ENCODE data around the gene GNG7. TPM values are rescaled to one million over a fixed set of nuclear protein-coding genes. Genes with fewer than 3 reads are reported as not detected.

The GNG7 gene
- total RNA-seq, 1 donor from 2014 or later = 11.3 TPM

GRCh38 chr19:2720777-2721569 lies 18.5 kb upstream of the GNG7 start, which contains the start of gene DIRAS1:
Gene DIRAS1 (minus strand): TSS chr19:2721372. CDS start chr19:2717806, 3,566 bp downstream.
- DNase-seq (ENCODE audit: low spot score, unreplicated experiment) = peak; percentile 41
- H3K9me3 Mint-ChIP-seq (ENCODE audit: low read depth) = peaks cover under 1% of the 10 kb centered on the region
- H3K27me3 Mint-ChIP-seq = peaks cover 5% of the 10 kb centered on the region
- peak within 1 kb of the TSS; percentile 70 for H3K4me3 Mint-ChIP-seq (ENCODE audit: low read depth)
- peak within 1 kb of the TSS; percentile 24 for H3K27ac Mint-ChIP-seq
- no peaks in the 10 kb centered on the region for H3K36me3 Mint-ChIP-seq (ENCODE audit: insufficient read depth)
- H3K4me1 Mint-ChIP-seq (ENCODE audit: low read depth) = no peaks in the 10 kb centered on the region
- TF ChIP-seq CTCF (IDR thresholded peaks at IDR 0.05; ENCODE audit: unreplicated experiment) = no peak

GRCh38 chr19:2719920-2720776 lies 17.7 kb upstream of the GNG7 start:
- H3K27ac Mint-ChIP-seq = no peak overlapping the region

GRCh38 chr19:2719232-2719735 lies 16.8 kb upstream of the GNG7 start:
- Mint-ChIP-seq H3K27me3 (peaks cover 6% of the 10 kb centered on the region), H3K4me1 (ENCODE audit: low read depth) (no peaks in the 10 kb centered on the region), H3K36me3 (ENCODE audit: insufficient read depth) (peaks cover 6% of the 10 kb centered on the region), H3K9me3 (ENCODE audit: low read depth) (peaks cover 11% of the 10 kb centered on the region), H3K4me3 (ENCODE audit: low read depth) (no peak overlapping the region), H3K27ac (no peak overlapping the region)
- DNase-seq (ENCODE audit: low spot score, unreplicated experiment) = no peak
- no peak for TF ChIP-seq CTCF (IDR thresholded peaks at IDR 0.05; ENCODE audit: unreplicated experiment)

More at GRCh38 chr19:2719920-2720776, 17.7 kb upstream of the GNG7 start:
- Mint-ChIP-seq H3K9me3 (ENCODE audit: low read depth) (peaks cover 8% of the 10 kb centered on the region), H3K4me3 (ENCODE audit: low read depth) (peak overlapping the region; percentile 55), H3K36me3 (ENCODE audit: insufficient read depth) (peaks cover 6% of the 10 kb centered on the region), H3K4me1 (ENCODE audit: low read depth) (no peaks in the 10 kb centered on the region), H3K27me3 (peaks cover 6% of the 10 kb centered on the region)
- peak; percentile 29 for TF ChIP-seq CTCF (IDR thresholded peaks at IDR 0.05; ENCODE audit: unreplicated experiment)
- DNase-seq (ENCODE audit: low spot score, unreplicated experiment) = no peak

- no peak for TF ChIP-seq CTCF (IDR thresholded peaks at IDR 0.05; ENCODE audit: unreplicated experiment)
- peaks cover 6% of the 10 kb centered on the region for H3K36me3 Mint-ChIP-seq (ENCODE audit: insufficient read depth)
- H3K4me3 Mint-ChIP-seq (ENCODE audit: low read depth) = no peak overlapping the region
- DNase-seq (ENCODE audit: low spot score, unreplicated experiment) = no peak
- H3K9me3 Mint-ChIP-seq (ENCODE audit: low read depth) = peaks cover 11% of the 10 kb centered on the region
- no peaks in the 10 kb centered on the region for H3K4me1 Mint-ChIP-seq (ENCODE audit: low read depth)
- peaks cover 4% of the 10 kb centered on the region for H3K27me3 Mint-ChIP-seq
- no peak overlapping the region for H3K27ac Mint-ChIP-seq
These were observed 15.4 kb upstream of the GNG7 start for GRCh38 chr19:2717638-2718541.
